HepG2 (cell line): ENCODE measurements around the gene ACOXL. TPM values are rescaled to one million over a fixed set of nuclear protein-coding genes. Genes with fewer than 3 reads are reported as not detected.

ENCODE experiments used
- ARID3A ChIP-seq: IDR thresholded peaks from 2 replicates; pipeline ENCODE4 v1.6.1; 2012; ENCODE audit warnings: low read depth, low read length, improper control_type of control experiment
- BCL6 ChIP-seq: IDR thresholded peaks from 2 replicates; pipeline ENCODE4 v1.6.1; 2016; ENCODE audit warnings: missing genetic modification reagents, missing compliant biosample characterization
- ELK4 ChIP-seq: sonication (generic); formaldehyde crosslinking; IDR thresholded peaks from 2 replicates; pipeline ENCODE4 v1.9.0; 2021; ENCODE audit warnings: missing genetic modification reagents, borderline replicate concordance
- GPBP1L1 ChIP-seq: sonication (generic); formaldehyde crosslinking; IDR thresholded peaks from 2 replicates; pipeline ENCODE4 v1.5.0; 2020; ENCODE audit warnings: mild to moderate bottlenecking, missing genetic modification reagents
- JDP2 ChIP-seq: sonication (generic); formaldehyde crosslinking; IDR thresholded peaks from 2 replicates; pipeline ENCODE4 v1.8.1; 2022; ENCODE audit warnings: missing genetic modification reagents, borderline replicate concordance
- KDM5A ChIP-seq: fragments of 200-600 bp; sonication (generic); IDR thresholded peaks from 2 replicates; pipeline ENCODE4 v1.7.0; 2018; ENCODE audit warnings: antibody characterized with exemption, mild to moderate bottlenecking, low read length, borderline replicate concordance
- MTA1 ChIP-seq: sonication (generic); formaldehyde crosslinking; IDR thresholded peaks from 2 replicates; pipeline ENCODE4 v1.4.0; 2020; ENCODE audit warnings: missing genetic modification reagents, mild to moderate bottlenecking, borderline replicate concordance
- PBX3 ChIP-seq: sonication (generic); formaldehyde crosslinking; IDR thresholded peaks from 2 replicates; pipeline ENCODE4 v1.8.1; 2023; ENCODE audit warnings: missing genetic modification reagents, inconsistent platforms, borderline replicate concordance
- PLRG1 ChIP-seq: fragments of 450-650 bp; conservative IDR thresholded peaks from 2 replicates; pipeline ENCODE4 v1.6.1; 2016
- REPIN1 ChIP-seq: sonication (generic); formaldehyde crosslinking; IDR thresholded peaks from 2 replicates; pipeline ENCODE4 v1.8.0; 2022; ENCODE audit warnings: missing genetic modification reagents, low read depth, mild to moderate bottlenecking, borderline replicate concordance
- SOX5 ChIP-seq: IDR thresholded peaks from 2 replicates; pipeline ENCODE4 v1.6.1; 2016; ENCODE audit warnings: borderline replicate concordance
- SP2 ChIP-seq: sonication (generic); formaldehyde crosslinking; IDR thresholded peaks from 2 replicates; pipeline ENCODE4 v1.5.1; 2020; ENCODE audit warnings: mild to moderate bottlenecking, missing genetic modification reagents
- ZBTB2 ChIP-seq: sonication (generic); formaldehyde crosslinking; IDR thresholded peaks from 2 replicates; pipeline ENCODE4 v1.8.0; 2022; ENCODE audit warnings: low read depth, missing genetic modification reagents
- ZBTB33 ChIP-seq: sonication (generic); formaldehyde crosslinking; IDR thresholded peaks from 2 replicates; pipeline ENCODE4 v1.4.0; 2020; ENCODE audit warnings: missing genetic modification reagents
- ZNF260 ChIP-seq: sonication (generic); formaldehyde crosslinking; IDR thresholded peaks from 2 replicates; pipeline ENCODE4 v1.4.0; 2020; ENCODE audit warnings: missing genetic modification reagents, low read depth, mild to moderate bottlenecking, borderline replicate concordance
- ZNF264 ChIP-seq: sonication (generic); formaldehyde crosslinking; IDR thresholded peaks from 2 replicates; pipeline ENCODE4 v1.4.0; 2020; ENCODE audit warnings: missing genetic modification reagents
- ZNF326 ChIP-seq: sonication (generic); formaldehyde crosslinking; IDR thresholded peaks from 2 replicates; pipeline ENCODE4 v1.4.0; 2020; ENCODE audit warnings: missing genetic modification reagents, borderline replicate concordance
- ZNF75D ChIP-seq: sonication (generic); formaldehyde crosslinking; IDR thresholded peaks from 2 replicates; pipeline ENCODE4 v1.8.1; 2023; ENCODE audit warnings: missing genetic modification reagents, mild to moderate bottlenecking, borderline replicate concordance
- ZNF770 ChIP-seq: sonication (generic); formaldehyde crosslinking; IDR thresholded peaks from 2 replicates; pipeline ENCODE4 v1.5.0; 2020; ENCODE audit warnings: mild to moderate bottlenecking, missing genetic modification reagents
- polyA plus RNA-seq, 8 experiments: library from polyadenylated mRNA; depleted of rRNA in 3 of 8; stranded (reverse) in 7 of 8; unstranded in 1 of 8; fragments of >200 nt; fragmentation: Illumina TruSeq in 4 of 8; extraction: Trizol in 4 of 8; gene quantifications; 2 replicates each; pipeline versions ENCODE4 v1.2.1 to v1.2.3, GENCODE V29; 2011 to 2016; ENCODE audit warnings: low read depth in 4 of 8, missing spikeins in 1 of 8, mixed read lengths in 1 of 8; ENCODE audit not compliant: insufficient read depth in 1 of 8
- total RNA-seq, 5 experiments: library from RNA; depleted of rRNA; stranded (reverse); fragments of >200 nt; fragmentation: Illumina TruSeq; extraction: Trizol; gene quantifications; 2 replicates each; pipeline ENCODE4 v1.2.3, GENCODE V29; 2016; ENCODE audit warnings: low read depth in 1 of 5

Gene ACOXL
- total and polyA plus RNA-seq, 2 of the 13 experiments (the other 11 are each of a cell fraction or from before 2014, with no cell fraction given) = not detected

GRCh38 chr2:110768591-110768990, 36.2 kb downstream of the ACOXL start (continued):
- no peak for TF ChIP-seq ZBTB33 (CRISPR knock-in tag)
- TF ChIP-seq ZNF260 (CRISPR knock-in tag) = no peak
- no peak for TF ChIP-seq PBX3 (CRISPR knock-in tag)
- TF ChIP-seq ELK4 (CRISPR knock-in tag) = no peak
- no peak for TF ChIP-seq MTA1
- peak; percentile 96 for TF ChIP-seq SOX5 (CRISPR knock-in tag)
- no peak for TF ChIP-seq ZNF264 (CRISPR knock-in tag)
- no peak for TF ChIP-seq KDM5A
- no peak for TF ChIP-seq GPBP1L1 (CRISPR knock-in tag)
- TF ChIP-seq SP2 (CRISPR knock-in tag) = no peak
- no peak for TF ChIP-seq ARID3A
- no peak for TF ChIP-seq PLRG1
- no peak for TF ChIP-seq JDP2 (CRISPR knock-in tag)
- no peak for TF ChIP-seq ZNF770 (CRISPR knock-in tag)
- peak; percentile 86 for TF ChIP-seq BCL6
- no peak for TF ChIP-seq REPIN1 (CRISPR knock-in tag)
- TF ChIP-seq ZNF75D (CRISPR knock-in tag) = no peak
- no peak for TF ChIP-seq ZBTB2 (CRISPR knock-in tag)
- TF ChIP-seq ZNF326 (CRISPR knock-in tag) = no peak
